Measurements from ENCODE around the gene UBE2G2. TPM values are rescaled to one million over a fixed set of nuclear protein-coding genes. Genes with fewer than 3 reads are reported as not detected.

UBE2G2 gene
- total RNA-seq, 4 donors from 2014 or later = 90.4 to 127 (median 95.3) TPM

DNA sequence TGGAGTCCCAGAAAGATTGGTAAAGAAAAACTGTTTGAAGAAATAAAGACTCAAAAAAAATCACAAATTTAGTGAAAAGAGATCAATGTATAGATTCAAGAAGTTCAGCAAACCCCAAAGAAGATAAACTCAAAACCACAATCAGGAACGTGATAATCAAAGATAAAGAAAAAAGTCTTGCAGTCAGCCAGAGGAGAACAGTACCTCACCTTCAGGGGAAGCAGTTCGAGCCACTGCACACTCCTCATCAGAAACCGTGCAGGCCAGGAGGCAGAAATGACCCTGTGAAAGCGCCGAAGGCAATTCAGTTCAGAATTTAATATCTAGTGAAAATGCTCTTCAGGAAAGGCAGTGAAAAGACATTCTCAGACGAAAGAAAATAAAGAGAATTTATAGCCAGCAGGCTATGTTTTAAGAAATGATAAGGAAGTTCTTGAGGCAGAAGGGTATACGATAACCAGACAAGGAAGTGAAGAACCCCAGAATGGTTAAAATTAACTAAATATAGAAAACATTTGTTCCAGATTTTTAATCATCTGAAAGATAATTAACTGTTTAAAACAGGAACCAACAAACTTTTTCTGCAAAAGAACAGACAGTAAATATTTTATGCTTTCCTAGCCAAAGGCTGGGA, 29.7 kb upstream of the UBE2G2 start:
- TF ChIP-seq, protein P1, sequence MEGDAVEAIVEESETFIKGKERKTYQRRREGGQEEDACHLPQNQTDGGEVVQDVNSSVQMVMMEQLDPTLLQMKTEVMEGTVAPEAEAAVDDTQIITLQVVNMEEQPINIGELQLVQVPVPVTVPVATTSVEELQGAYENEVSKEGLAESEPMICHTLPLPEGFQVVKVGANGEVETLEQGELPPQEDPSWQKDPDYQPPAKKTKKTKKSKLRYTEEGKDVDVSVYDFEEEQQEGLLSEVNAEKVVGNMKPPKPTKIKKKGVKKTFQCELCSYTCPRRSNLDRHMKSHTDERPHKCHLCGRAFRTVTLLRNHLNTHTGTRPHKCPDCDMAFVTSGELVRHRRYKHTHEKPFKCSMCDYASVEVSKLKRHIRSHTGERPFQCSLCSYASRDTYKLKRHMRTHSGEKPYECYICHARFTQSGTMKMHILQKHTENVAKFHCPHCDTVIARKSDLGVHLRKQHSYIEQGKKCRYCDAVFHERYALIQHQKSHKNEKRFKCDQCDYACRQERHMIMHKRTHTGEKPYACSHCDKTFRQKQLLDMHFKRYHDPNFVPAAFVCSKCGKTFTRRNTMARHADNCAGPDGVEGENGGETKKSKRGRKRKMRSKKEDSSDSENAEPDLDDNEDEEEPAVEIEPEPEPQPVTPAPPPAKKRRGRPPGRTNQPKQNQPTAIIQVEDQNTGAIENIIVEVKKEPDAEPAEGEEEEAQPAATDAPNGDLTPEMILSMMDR (IDR thresholded peaks at IDR 0.05) = no peak
- no peak for TF ChIP-seq POLR2A (IDR thresholded peaks at IDR 0.05)
- Histone ChIP-seq H3K9me3 (no peaks in the 10 kb centered on the region), H3K4me3 (replicated peaks in 1 of 3) (no peak overlapping the region), H3K36me3 (no peaks in the 10 kb centered on the region), H3K4me1 (peaks cover 0 to 9% of the 10 kb centered on the region in 2 donors), H3K27me3 (no peaks in the 10 kb centered on the region), H3K27ac (no peak overlapping the region)
- 72 to 87% methylated on average over 7 of the region's 7 CpGs for WGBS, 2 donors
- intact Hi-C loops (cut with DNase I) = no loop called here
- DNase-seq = no peak

DNA sequence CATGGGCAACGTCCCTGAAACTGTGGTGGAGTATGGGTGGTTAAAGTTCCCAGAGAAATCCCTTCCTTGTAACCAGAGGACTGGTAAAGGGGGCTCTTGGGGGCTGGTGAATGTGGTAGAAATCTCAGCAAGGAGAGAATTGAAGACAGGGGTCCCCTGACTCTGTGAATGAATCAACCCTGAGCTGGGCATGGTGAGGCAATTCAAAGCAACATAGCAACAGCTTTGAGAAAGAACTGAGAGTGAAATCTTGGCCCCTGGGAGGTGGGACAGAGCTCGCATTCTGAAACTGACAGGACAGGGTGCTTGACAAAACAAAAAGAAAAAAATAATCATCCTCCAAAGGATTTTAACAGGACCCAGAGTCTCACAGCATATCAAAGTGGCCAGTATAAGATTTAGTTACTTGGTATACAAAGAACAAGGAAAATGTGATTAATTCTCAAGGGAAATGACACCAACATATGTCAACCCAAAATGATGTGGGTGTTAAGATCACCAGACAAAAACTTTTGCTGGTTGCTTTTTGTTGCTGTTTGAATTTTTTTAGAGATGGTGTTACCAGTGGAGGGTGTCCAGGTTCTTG, 28.0 kb upstream of the UBE2G2 start:
- Histone ChIP-seq H3K27ac (no peak overlapping the region), H3K36me3 (no peaks in the 10 kb centered on the region), H3K9me3 (no peaks in the 10 kb centered on the region), H3K4me3 (replicated peaks in 1 of 3) (no peak overlapping the region), H3K4me1 (peaks cover 0 to 8% of the 10 kb centered on the region in 2 donors), H3K27me3 (no peaks in the 10 kb centered on the region)
- intact Hi-C loops (cut with DNase I) = no loop called here
- WGBS, 2 donors = 67 to 72% methylated on average over 2 of the region's 2 CpGs
- no peak for TF ChIP-seq POLR2A (IDR thresholded peaks at IDR 0.05)
- TF ChIP-seq, protein P1 (IDR thresholded peaks at IDR 0.05) = no peak
- DNase-seq = no peak

DNA sequence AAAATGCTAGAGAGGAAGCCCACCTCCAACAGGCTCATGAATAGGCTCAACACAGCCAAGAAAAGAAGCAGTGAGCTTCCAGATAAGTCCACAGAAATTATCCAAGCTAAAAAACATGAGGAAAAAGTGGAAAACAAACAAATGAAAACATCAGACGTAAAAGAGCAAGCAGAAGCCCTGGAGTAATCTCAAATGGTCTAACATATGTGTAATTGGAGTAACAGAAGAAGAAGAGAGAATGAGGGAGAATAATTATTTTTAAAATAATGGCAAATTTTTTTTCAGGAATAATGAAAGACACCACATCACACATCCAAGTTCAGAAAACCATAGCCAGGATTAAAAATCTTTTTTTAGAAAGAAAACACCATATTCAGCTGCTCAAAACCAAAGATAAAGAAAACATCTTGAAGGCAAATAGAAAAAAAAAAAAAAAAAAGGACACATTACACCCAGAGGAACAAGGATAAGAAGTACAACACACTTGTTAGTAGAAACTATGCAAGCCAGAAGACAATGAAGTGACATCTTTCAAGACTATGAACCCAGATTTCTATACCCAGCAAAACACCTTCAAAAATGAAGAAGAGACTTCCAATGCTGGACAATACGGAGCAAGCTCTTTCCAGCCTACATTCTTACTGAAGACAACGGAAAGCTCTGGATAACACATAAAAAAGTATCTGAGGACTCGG, 26.9 kb upstream of the UBE2G2 start:
- intact Hi-C loops (cut with DNase I) = no loop called here

DNA sequence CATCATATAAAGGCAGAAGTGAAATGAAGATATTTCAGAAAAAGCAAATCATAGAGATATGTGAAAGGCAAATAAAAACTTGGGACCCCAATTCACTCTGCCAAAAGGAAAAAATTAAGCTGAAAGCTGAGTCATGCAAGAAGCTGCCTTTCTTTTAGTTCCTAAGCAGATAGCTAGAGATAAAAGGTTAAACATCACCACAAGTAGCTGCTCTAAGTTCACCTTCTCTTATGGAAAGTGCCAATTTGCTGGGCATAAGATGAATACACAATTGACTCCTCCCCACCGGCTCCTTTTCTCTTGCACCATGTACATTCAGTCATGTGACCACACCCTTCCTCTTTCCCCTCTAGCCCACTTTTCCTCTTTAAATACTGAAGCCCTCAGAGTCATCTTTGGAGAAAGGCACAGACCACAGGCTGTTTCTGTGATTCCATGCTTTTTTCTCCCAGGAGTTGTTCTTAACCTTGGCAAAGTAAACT, 21.6 kb upstream of the UBE2G2 start:
- Histone ChIP-seq H3K36me3 (no peaks in the 10 kb centered on the region), H3K4me3 (replicated peaks in 1 of 3) (no peak overlapping the region), H3K9me3 (no peaks in the 10 kb centered on the region), H3K4me1 (peaks cover 5% of the 10 kb centered on the region in 2 donors), H3K27me3 (no peaks in the 10 kb centered on the region), H3K27ac (no peak overlapping the region)
- intact Hi-C loops (cut with DNase I) = no loop called here
- TF ChIP-seq, protein P1 (IDR thresholded peaks at IDR 0.05) = no peak
- no peak for TF ChIP-seq POLR2A (IDR thresholded peaks at IDR 0.05)
- no peak for DNase-seq
- WGBS, 2 donors = 72 to 95% methylated on average over 1 of the region's 1 CpG

More for the DNA sequence above, 26.9 kb upstream of the UBE2G2 start:
- TF ChIP-seq, protein P1 (IDR thresholded peaks at IDR 0.05) = no peak
- no peak for TF ChIP-seq POLR2A (IDR thresholded peaks at IDR 0.05)
- Histone ChIP-seq H3K27ac (no peak overlapping the region), H3K4me1 (peaks cover 0 to 8% of the 10 kb centered on the region in 2 donors), H3K36me3 (no peaks in the 10 kb centered on the region), H3K9me3 (no peaks in the 10 kb centered on the region), H3K4me3 (replicated peaks in 1 of 3) (no peak overlapping the region), H3K27me3 (no peaks in the 10 kb centered on the region)
- no peak for DNase-seq
- 83 to 86% methylated on average over 4 of the region's 4 CpGs for WGBS, 2 donors
